BJ (cell line): ENCODE measurements around the gene KIR3DL1. TPM values are rescaled to one million over a fixed set of nuclear protein-coding genes. Genes with fewer than 3 reads are reported as not detected.
"Not testable (repeated sequence)": the region's sequence is repeated elsewhere in the genome, so short reads cannot be mapped to it uniquely, and the experiment has no call there.

Experiments used
- CTCF ChIA-PET: fragments of 350-600 bp; formaldehyde crosslinking; extraction: SDS; loops from one replicate; lab custom pipeline; 2021; ENCODE audit warnings: antibody characterized with exemption, inconsistent platforms; lab: Yijun Ruan, JAX
- POLR2A ChIA-PET: fragments of 300-600 bp; sonication (Branson Sonifier 250); formaldehyde crosslinking; extraction: SDS; loops from one replicate; lab custom pipeline; 2021; ENCODE audit warnings: antibody characterized with exemption; lab: Charles Lee
- DNase-seq: peaks from one replicate; pipeline ENCODE4 v3.0.0-alpha.2; 2011; ENCODE audit warnings: low read depth
- H3K27me3 ChIP-seq: 2 replicates; pipeline ENCODE4 v1.6.0; 2011; ENCODE audit warnings: low read length; ENCODE audit not compliant: control insufficient read depth, insufficient read depth
- H3K36me3 ChIP-seq: 2 replicates; pipeline ENCODE4 v1.5.1; 2011; ENCODE audit warnings: low read length; ENCODE audit not compliant: control insufficient read depth, insufficient read depth
- H3K4me3 ChIP-seq: 2 replicates; pipeline ENCODE4 v1.5.1; 2011; ENCODE audit warnings: low read depth, mild to moderate bottlenecking, control low read depth, low read length
- CTCF ChIP-seq: IDR thresholded peaks from 2 replicates; pipeline ENCODE4 v1.5.1; 2011; ENCODE audit warnings: low read depth, mild to moderate bottlenecking, control low read depth, inconsistent platforms, low read length, moderate library complexity; ENCODE audit not compliant: insufficient read depth
- polyA plus RNA-seq: library from polyadenylated mRNA; depleted of rRNA; stranded (reverse); fragments of >200 nt; gene quantifications from 2 replicates; pipeline ENCODE4 v1.2.3, GENCODE V29; 2011

Gene KIR3DL1
- polyA plus RNA-seq, 1 experiment, result not detected

GRCh38 chr19:54817670-54818536 lies 1.6 kb downstream of the KIR3DL1 start:
- no peaks in the 10 kb centered on the region for H3K36me3 ChIP-seq
- ChIA-PET POLR2A (no interaction called here), CTCF (no interaction called here)
- H3K27me3 ChIP-seq, result no peaks in the 10 kb centered on the region
- no peak overlapping the region for H3K4me3 ChIP-seq
- no peak for DNase-seq
- no peak for TF ChIP-seq CTCF

- CTCF ChIA-PET, H3K4me3 ChIP-seq, H3K27me3 ChIP-seq, H3K36me3 ChIP-seq, POLR2A ChIA-PET, DNase-seq: not testable (repeated sequence)
Measured at GRCh38 chr19:54824416-54824815, 8.1 kb downstream of the KIR3DL1 start.

- H3K27me3 ChIP-seq, H3K4me3 ChIP-seq, DNase-seq, CTCF ChIA-PET, H3K36me3 ChIP-seq, POLR2A ChIA-PET: not testable (repeated sequence)
Measured at GRCh38 chr19:54825326-54825725, 9.1 kb downstream of the KIR3DL1 start.

GRCh38 chr19:54828064-54828463 lies 11.8 kb downstream of the KIR3DL1 start:
- H3K36me3 ChIP-seq, DNase-seq, CTCF ChIA-PET, H3K4me3 ChIP-seq, H3K27me3 ChIP-seq, POLR2A ChIA-PET: not testable (repeated sequence)

- H3K36me3 ChIP-seq, POLR2A ChIA-PET, H3K27me3 ChIP-seq, DNase-seq, H3K4me3 ChIP-seq, CTCF ChIA-PET: not testable (repeated sequence)
Measured at GRCh38 chr19:54832496-54832895, 16.2 kb downstream of the KIR3DL1 start, which contains the start of gene KIR2DS4. TSS of gene KIR2DS4 (plus strand) at chr19:54832676.

- H3K36me3 ChIP-seq, POLR2A ChIA-PET, H3K4me3 ChIP-seq, CTCF ChIA-PET, DNase-seq, H3K27me3 ChIP-seq: not testable (repeated sequence)
Measured at GRCh38 chr19:54835126-54835525, 18.9 kb downstream of the KIR3DL1 start.

GRCh38 chr19:54837522-54837921 lies 21.3 kb downstream of the KIR3DL1 start:
- CTCF ChIA-PET, DNase-seq, H3K4me3 ChIP-seq, H3K36me3 ChIP-seq, H3K27me3 ChIP-seq, POLR2A ChIA-PET: not testable (repeated sequence)

GRCh38 chr19:54843171-54843570 lies 26.9 kb downstream of the KIR3DL1 start:
- CTCF ChIA-PET, result not testable (repeated sequence)

GRCh38 chr19:54850061-54850640 lies 33.9 kb downstream of the KIR3DL1 start, which contains the start of gene KIR3DL2:
TSS of gene KIR3DL2 (plus strand) at chr19:54850443. CDS start at chr19:54850476, 33 bp downstream.
- DNase-seq, POLR2A ChIA-PET, H3K36me3 ChIP-seq, H3K27me3 ChIP-seq, CTCF ChIA-PET, H3K4me3 ChIP-seq: not testable (repeated sequence)

More at GRCh38 chr19:54843171-54843570, 26.9 kb downstream of the KIR3DL1 start:
- POLR2A ChIA-PET, DNase-seq, H3K27me3 ChIP-seq, H3K4me3 ChIP-seq, H3K36me3 ChIP-seq: not testable (repeated sequence)
